Stromal cell of bone marrow (primary cell): ENCODE measurements around the gene ABCA4.

ENCODE experiments used
- DNase-seq: peaks from one replicate; pipeline ENCODE4 v3.0.0-alpha.2; 2012; ENCODE audit warnings: low read depth

The ABCA4 gene

GRCh38 chr1:94122201-94122970 is 1.4 kb upstream of the ABCA4 start:
- no peak for DNase-seq

GRCh38 chr1:94121411-94121821 is 468 bp upstream of the ABCA4 start:
- no peak for DNase-seq

GRCh38 chr1:94120570-94120901 is 412 bp downstream of the ABCA4 start:
- no peak for DNase-seq

- DNase-seq = no peak
Measured at GRCh38 chr1:94119796-94120569, 965 bp downstream of the ABCA4 start.

GRCh38 chr1:94119306-94119705 is 1.6 kb downstream of the ABCA4 start:
- no peak for DNase-seq

- DNase-seq = no peak
Measured at GRCh38 chr1:94118471-94118870, 2.5 kb downstream of the ABCA4 start.

GRCh38 chr1:94118013-94118412 is 2.9 kb downstream of the ABCA4 start:
- DNase-seq = no peak

GRCh38 chr1:94117259-94117851 is 3.6 kb downstream of the ABCA4 start:
- DNase-seq = no peak

- DNase-seq = no peak
Measured at GRCh38 chr1:94115900-94116436, 5.0 kb downstream of the ABCA4 start.

GRCh38 chr1:94115254-94115899 is 5.6 kb downstream of the ABCA4 start:
- DNase-seq = no peak

GRCh38 chr1:94113589-94114226 is 7.2 kb downstream of the ABCA4 start:
- DNase-seq = no peak

- no peak for DNase-seq
Measured at GRCh38 chr1:94111879-94112278, 9.1 kb downstream of the ABCA4 start.

- DNase-seq = no peak
Measured at GRCh38 chr1:94110946-94111740, 9.8 kb downstream of the ABCA4 start.

GRCh38 chr1:94110021-94110761 is 10.8 kb downstream of the ABCA4 start:
- DNase-seq = no peak

GRCh38 chr1:94109478-94109877 is 11.5 kb downstream of the ABCA4 start:
- no peak for DNase-seq

GRCh38 chr1:94107141-94107540 is 13.8 kb downstream of the ABCA4 start:
- DNase-seq = no peak

GRCh38 chr1:94106716-94107115 is 14.2 kb downstream of the ABCA4 start:
- no peak for DNase-seq

GRCh38 chr1:94105957-94106529 is 14.9 kb downstream of the ABCA4 start:
- no peak for DNase-seq

GRCh38 chr1:94105581-94105952 is 15.4 kb downstream of the ABCA4 start:
- no peak for DNase-seq
